ENCODE results near the gene FOXP1.
"Not testable (repeated sequence)": the region's sequence is repeated elsewhere in the genome, so short reads cannot be mapped to it uniquely, and the experiment has no call there.

The FOXP1 gene

GRCh38 chr3:71526448-71526847 lies 57.1 kb downstream of the FOXP1 start:
- DNase-seq, result not testable (repeated sequence)

GRCh38 chr3:71525391-71525790 lies 58.1 kb downstream of the FOXP1 start:
- no peak for DNase-seq

- DNase-seq, result no peak
These were observed 58.9 kb downstream of the FOXP1 start for GRCh38 chr3:71524672-71525071.

GRCh38 chr3:71523628-71524027 lies 59.9 kb downstream of the FOXP1 start:
- DNase-seq, result no peak

GRCh38 chr3:71521940-71522876 lies 61.3 kb downstream of the FOXP1 start:
- no peak for DNase-seq

GRCh38 chr3:71521021-71521352 lies 62.5 kb downstream of the FOXP1 start:
- DNase-seq, result no peak

- no peak for DNase-seq
These were observed 63.1 kb downstream of the FOXP1 start for GRCh38 chr3:71520161-71521020.

GRCh38 chr3:71518089-71518488 lies 65.4 kb downstream of the FOXP1 start:
- no peak for DNase-seq

- no peak for DNase-seq
These were observed 66.2 kb downstream of the FOXP1 start for GRCh38 chr3:71517271-71517791.

- no peak for DNase-seq
These were observed 67.7 kb downstream of the FOXP1 start for GRCh38 chr3:71515636-71516365.

- DNase-seq, result no peak
These were observed 68.9 kb downstream of the FOXP1 start for GRCh38 chr3:71514621-71515020.

- DNase-seq, result no peak
These were observed 70.0 kb downstream of the FOXP1 start for GRCh38 chr3:71513515-71513914.

- no peak for DNase-seq
These were observed 70.4 kb downstream of the FOXP1 start for GRCh38 chr3:71513081-71513480.

- DNase-seq, result no peak
These were observed 71.0 kb downstream of the FOXP1 start for GRCh38 chr3:71512544-71512943.

GRCh38 chr3:71512000-71512399 lies 71.5 kb downstream of the FOXP1 start:
- DNase-seq, result peak; percentile 62 to 76

GRCh38 chr3:71511446-71511845 lies 72.1 kb downstream of the FOXP1 start:
- no peak for DNase-seq

- no peak for DNase-seq
These were observed 72.5 kb downstream of the FOXP1 start for GRCh38 chr3:71511037-71511436.

- no peak for DNase-seq
These were observed 73.0 kb downstream of the FOXP1 start for GRCh38 chr3:71510510-71510909.

GRCh38 chr3:71509066-71509465 lies 74.5 kb downstream of the FOXP1 start:
- no peak for DNase-seq

GRCh38 chr3:71505767-71506350 lies 77.7 kb downstream of the FOXP1 start:
- no peak for DNase-seq

GRCh38 chr3:71504250-71505036 lies 79.1 kb downstream of the FOXP1 start:
- DNase-seq, result peak in 1 of 2 donors; percentile 40

Data from CD4-positive, alpha-beta T cell treated with Interleukin-1 beta for 1 hour (primary cell).